ENCODE data around the gene DYSF. TPM values are rescaled to one million over a fixed set of nuclear protein-coding genes. Genes with fewer than 3 reads are reported as not detected.

DYSF gene
- polyA plus RNA-seq, 1 donor from 2014 or later, result 0.04 TPM

DNA sequence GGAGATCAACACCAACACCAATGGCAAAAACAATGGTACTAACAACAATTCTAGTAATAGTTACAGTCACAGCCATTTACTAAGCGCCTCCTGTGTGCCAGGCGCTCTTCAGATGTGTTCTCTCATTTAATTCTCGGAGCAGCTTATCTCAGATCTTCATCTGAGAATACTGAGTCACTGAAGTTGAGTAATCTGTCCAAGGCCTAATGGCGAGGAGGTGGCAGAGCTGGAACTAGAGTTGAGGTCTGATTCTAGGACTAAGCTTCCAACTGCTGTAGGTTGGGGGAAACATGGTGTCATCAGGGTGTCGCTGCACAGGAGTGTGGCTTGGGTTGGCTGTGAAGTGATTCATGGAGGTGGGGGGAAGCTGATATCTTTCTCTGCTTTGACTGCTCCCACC, 156.1 kb downstream of the DYSF start:
- H3F3A ChIP-seq (ENCODE audit: insufficient read depth, low read length, poor library complexity, severe bottlenecking), result no peaks in the 10 kb centered on the region
- no peaks in the 10 kb centered on the region for H3K27me3 ChIP-seq (ENCODE audit: insufficient read depth, low read depth, low read length)
- H3K36me3 ChIP-seq (ENCODE audit: insufficient read depth, low read length), result no peaks in the 10 kb centered on the region
- H2AFZ ChIP-seq (ENCODE audit: low read depth, low read length), result no peak overlapping the region
- no peak overlapping the region for H3K27ac ChIP-seq (ENCODE audit: low read length)
- TF ChIP-seq, protein P1, sequence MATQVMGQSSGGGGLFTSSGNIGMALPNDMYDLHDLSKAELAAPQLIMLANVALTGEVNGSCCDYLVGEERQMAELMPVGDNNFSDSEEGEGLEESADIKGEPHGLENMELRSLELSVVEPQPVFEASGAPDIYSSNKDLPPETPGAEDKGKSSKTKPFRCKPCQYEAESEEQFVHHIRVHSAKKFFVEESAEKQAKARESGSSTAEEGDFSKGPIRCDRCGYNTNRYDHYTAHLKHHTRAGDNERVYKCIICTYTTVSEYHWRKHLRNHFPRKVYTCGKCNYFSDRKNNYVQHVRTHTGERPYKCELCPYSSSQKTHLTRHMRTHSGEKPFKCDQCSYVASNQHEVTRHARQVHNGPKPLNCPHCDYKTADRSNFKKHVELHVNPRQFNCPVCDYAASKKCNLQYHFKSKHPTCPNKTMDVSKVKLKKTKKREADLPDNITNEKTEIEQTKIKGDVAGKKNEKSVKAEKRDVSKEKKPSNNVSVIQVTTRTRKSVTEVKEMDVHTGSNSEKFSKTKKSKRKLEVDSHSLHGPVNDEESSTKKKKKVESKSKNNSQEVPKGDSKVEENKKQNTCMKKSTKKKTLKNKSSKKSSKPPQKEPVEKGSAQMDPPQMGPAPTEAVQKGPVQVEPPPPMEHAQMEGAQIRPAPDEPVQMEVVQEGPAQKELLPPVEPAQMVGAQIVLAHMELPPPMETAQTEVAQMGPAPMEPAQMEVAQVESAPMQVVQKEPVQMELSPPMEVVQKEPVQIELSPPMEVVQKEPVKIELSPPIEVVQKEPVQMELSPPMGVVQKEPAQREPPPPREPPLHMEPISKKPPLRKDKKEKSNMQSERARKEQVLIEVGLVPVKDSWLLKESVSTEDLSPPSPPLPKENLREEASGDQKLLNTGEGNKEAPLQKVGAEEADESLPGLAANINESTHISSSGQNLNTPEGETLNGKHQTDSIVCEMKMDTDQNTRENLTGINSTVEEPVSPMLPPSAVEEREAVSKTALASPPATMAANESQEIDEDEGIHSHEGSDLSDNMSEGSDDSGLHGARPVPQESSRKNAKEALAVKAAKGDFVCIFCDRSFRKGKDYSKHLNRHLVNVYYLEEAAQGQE (IDR thresholded peaks at IDR 0.05; ENCODE audit: borderline replicate concordance), result no peak
- no peak for TF ChIP-seq MXI1 (conservative IDR thresholded peaks at IDR 0.05; ENCODE audit: poor library complexity, severe bottlenecking)
- TF ChIP-seq SMC3 (conservative IDR thresholded peaks at IDR 0.05; ENCODE audit: poor library complexity), result no peak
- TF ChIP-seq, protein P2, sequence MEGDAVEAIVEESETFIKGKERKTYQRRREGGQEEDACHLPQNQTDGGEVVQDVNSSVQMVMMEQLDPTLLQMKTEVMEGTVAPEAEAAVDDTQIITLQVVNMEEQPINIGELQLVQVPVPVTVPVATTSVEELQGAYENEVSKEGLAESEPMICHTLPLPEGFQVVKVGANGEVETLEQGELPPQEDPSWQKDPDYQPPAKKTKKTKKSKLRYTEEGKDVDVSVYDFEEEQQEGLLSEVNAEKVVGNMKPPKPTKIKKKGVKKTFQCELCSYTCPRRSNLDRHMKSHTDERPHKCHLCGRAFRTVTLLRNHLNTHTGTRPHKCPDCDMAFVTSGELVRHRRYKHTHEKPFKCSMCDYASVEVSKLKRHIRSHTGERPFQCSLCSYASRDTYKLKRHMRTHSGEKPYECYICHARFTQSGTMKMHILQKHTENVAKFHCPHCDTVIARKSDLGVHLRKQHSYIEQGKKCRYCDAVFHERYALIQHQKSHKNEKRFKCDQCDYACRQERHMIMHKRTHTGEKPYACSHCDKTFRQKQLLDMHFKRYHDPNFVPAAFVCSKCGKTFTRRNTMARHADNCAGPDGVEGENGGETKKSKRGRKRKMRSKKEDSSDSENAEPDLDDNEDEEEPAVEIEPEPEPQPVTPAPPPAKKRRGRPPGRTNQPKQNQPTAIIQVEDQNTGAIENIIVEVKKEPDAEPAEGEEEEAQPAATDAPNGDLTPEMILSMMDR (IDR thresholded peaks at IDR 0.05; ENCODE audit: poor library complexity, severe bottlenecking), result no peak
- no peak for TF ChIP-seq EZH2 (IDR thresholded peaks at IDR 0.05; ENCODE audit: borderline replicate concordance, insufficient read depth, low read length, poor library complexity, severe bottlenecking)
- no peak for TF ChIP-seq EP300 (conservative IDR thresholded peaks at IDR 0.05; ENCODE audit: poor library complexity, severe bottlenecking)
- TF ChIP-seq POLR2AphosphoS5 (IDR thresholded peaks at IDR 0.05), result no peak
- no peak for TF ChIP-seq TAF1 (IDR thresholded peaks at IDR 0.05; ENCODE audit: low read depth)
- no peak for TF ChIP-seq RAD21 (conservative IDR thresholded peaks at IDR 0.05)
- no peaks in the 10 kb centered on the region for H3K9me3 ChIP-seq (ENCODE audit: low read length)
- H3K4me2 ChIP-seq (ENCODE audit: low read length), result no peak overlapping the region
- H3K9ac ChIP-seq (ENCODE audit: low read length), result no peak overlapping the region
- H3K4me3 ChIP-seq (ENCODE audit: low read length), result no peak overlapping the region
- no peaks in the 10 kb centered on the region for H3K9me2 ChIP-seq (ENCODE audit: insufficient read depth, low read length)
- H4K20me1 ChIP-seq (ENCODE audit: insufficient read depth), result no peaks in the 10 kb centered on the region
- no peaks in the 10 kb centered on the region for H3K79me2 ChIP-seq (replicated peaks; ENCODE audit: insufficient read depth, low read length)

GRCh38 chr2:71609958-71610357, 156.6 kb downstream of the DYSF start:
- Histone ChIP-seq H3K27ac (ENCODE audit: low read length) (no peak overlapping the region), H3K9me2 (ENCODE audit: insufficient read depth, low read length) (no peaks in the 10 kb centered on the region), H2AFZ (ENCODE audit: low read depth, low read length) (no peak overlapping the region), H3K9me3 (ENCODE audit: low read length) (no peaks in the 10 kb centered on the region), H3K79me2 (replicated peaks; ENCODE audit: insufficient read depth, low read length) (no peaks in the 10 kb centered on the region), H3K27me3 (ENCODE audit: insufficient read depth, low read depth, low read length) (no peaks in the 10 kb centered on the region), H3K9ac (ENCODE audit: low read length) (no peak overlapping the region), H3F3A (ENCODE audit: insufficient read depth, low read length, poor library complexity, severe bottlenecking) (no peaks in the 10 kb centered on the region), H3K4me3 (ENCODE audit: low read length) (no peak overlapping the region), H4K20me1 (ENCODE audit: insufficient read depth) (no peaks in the 10 kb centered on the region), H3K4me2 (ENCODE audit: low read length) (no peak overlapping the region), H3K36me3 (ENCODE audit: insufficient read depth, low read length) (no peaks in the 10 kb centered on the region)
- TF ChIP-seq TAF1 (IDR thresholded peaks at IDR 0.05; ENCODE audit: low read depth) (no peak), RAD21 (conservative IDR thresholded peaks at IDR 0.05) (peak; percentile 68), EP300 (conservative IDR thresholded peaks at IDR 0.05; ENCODE audit: poor library complexity, severe bottlenecking) (no peak), SMC3 (conservative IDR thresholded peaks at IDR 0.05; ENCODE audit: poor library complexity) (peak; percentile 69)
- TF ChIP-seq, protein P1 (IDR thresholded peaks at IDR 0.05; ENCODE audit: borderline replicate concordance), result no peak
- TF ChIP-seq, protein P2 (IDR thresholded peaks at IDR 0.05; ENCODE audit: poor library complexity, severe bottlenecking), result peak; percentile 66

Data from neural cell (in vitro differentiated cells).